HPDE6-E6E7 (cell line): ENCODE results near the gene EPG5.
"Not testable (repeated sequence)": the region's sequence is repeated elsewhere in the genome, so short reads cannot be mapped to it uniquely, and the experiment has no call there.

Source experiments
- DNase-seq: peaks from one replicate; pipeline ENCODE4 v3.0.0; 2011; ENCODE audit warnings: missing footprints; ENCODE audit errors: extremely low spot score

Gene EPG5

GRCh38 chr18:45839414-45840395 is 127.4 kb downstream of the EPG5 start:
- peak; percentile 53 for DNase-seq

DNA sequence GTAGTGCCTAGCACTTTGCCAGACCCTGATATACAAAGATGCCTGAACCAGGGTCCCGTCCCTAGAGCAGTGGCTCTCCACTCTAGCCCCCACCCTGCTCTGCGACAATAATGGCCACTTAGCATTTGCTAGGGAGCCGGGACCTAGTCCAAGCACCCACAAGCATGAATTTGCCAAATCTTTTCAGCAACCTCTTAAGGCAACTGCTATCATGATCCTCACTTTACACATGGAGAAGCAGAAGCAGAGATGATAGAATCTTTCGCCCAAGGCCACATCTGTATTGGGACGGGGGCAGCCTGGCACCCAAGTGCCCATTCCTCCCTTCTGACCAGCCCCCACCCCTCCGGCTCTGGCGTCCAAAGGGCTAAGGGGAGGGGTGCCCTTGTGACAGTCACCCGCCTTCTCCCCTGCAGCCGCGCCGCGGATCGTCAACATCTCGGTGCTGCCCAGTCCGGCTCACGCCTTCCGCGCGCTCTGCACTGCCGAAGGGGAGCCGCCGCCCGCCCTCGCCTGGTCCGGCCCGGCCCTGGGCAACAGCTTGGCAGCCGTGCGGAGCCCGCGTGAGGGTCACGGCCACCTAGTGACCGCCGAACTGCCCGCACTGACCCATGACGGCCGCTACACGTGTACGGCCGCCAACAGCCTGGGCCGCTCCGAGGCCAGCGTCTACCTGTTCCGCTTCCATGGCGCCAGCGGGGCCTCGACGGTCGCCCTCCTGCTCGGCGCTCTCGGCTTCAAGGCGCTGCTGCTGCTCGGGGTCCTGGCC is 128.6 kb downstream of the EPG5 start:
- no peak for DNase-seq

GRCh38 chr18:45837283-45838070 is 129.7 kb downstream of the EPG5 start:
- peak; percentile 33 for DNase-seq

GRCh38 chr18:45836242-45837205 is 130.6 kb downstream of the EPG5 start:
- DNase-seq, result no peak

- no peak for DNase-seq
Measured at GRCh38 chr18:45835057-45835636, 132.0 kb downstream of the EPG5 start.

GRCh38 chr18:45834306-45834705 is 132.8 kb downstream of the EPG5 start:
- DNase-seq, result no peak

DNA sequence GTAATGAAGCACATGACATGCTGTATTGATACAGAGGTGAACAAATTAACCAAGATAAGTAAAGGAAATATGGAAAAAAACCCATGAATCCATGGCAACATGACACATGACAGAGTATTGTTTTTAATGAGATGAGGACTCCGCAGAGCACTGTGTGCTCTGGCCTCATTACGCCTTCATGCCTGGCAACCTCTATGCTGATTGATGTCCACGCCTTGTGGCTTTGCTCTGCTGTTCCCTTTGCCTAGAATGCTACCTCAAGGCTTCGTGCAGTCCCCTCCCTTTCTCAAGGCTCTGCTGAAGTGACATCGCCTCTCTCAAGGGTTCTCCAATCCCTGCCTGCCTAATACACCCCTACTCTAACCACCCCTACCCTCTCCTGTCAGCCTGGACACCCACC is 133.3 kb downstream of the EPG5 start:
- DNase-seq, result no peak

DNA sequence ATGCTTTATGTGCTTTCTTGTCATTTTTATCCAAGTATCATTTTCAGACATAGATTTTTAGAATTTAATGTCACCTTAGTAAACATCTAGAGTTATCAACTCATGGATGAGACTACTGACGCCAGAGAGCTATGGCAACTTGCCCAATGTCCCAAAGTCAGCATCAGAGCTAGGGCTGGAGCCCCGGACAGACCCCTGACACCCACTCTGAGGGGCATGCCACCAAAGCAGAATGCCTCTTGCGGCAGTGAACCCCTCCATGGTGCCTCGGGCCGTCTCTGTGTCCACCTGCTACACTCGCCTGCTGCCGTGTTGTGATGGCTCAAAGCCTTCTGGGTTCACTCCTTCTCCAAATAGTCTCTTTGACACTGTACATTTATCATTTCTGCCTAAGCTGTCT is 136.2 kb downstream of the EPG5 start:
- DNase-seq, result no peak

- DNase-seq, result no peak
Measured at GRCh38 chr18:45829855-45830254, 137.3 kb downstream of the EPG5 start.

GRCh38 chr18:45828917-45829811 is 138.0 kb downstream of the EPG5 start:
- DNase-seq, result no peak

DNA sequence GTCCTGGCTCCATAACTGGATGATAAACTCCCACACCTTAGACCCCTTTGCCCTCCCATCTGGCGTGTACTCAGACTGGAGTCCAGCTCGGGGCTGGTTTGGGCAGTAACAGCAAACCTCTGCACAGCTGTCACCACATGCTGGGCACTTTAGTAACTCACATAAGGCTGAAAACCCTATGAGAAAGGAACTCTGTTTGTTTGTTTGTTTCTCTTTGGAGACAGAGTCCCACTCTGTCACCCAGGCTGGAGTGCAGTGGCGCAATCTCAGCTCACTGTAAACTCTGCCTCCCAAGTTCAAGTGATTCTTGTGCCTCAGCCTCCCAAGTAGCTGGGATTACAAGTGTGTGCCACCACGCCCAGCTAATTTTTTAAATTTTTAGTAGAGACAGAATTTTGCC is 140.4 kb downstream of the EPG5 start:
- DNase-seq, result not testable (repeated sequence)

GRCh38 chr18:45826084-45826483 is 141.0 kb downstream of the EPG5 start:
- no peak for DNase-seq

GRCh38 chr18:45825258-45826044 is 141.7 kb downstream of the EPG5 start, which contains the start of gene SIGLEC15:
Gene SIGLEC15 (plus strand): TSS chr18:45825675. CDS start chr18:45825729, 54 bp downstream.
- DNase-seq, result no peak

DNA sequence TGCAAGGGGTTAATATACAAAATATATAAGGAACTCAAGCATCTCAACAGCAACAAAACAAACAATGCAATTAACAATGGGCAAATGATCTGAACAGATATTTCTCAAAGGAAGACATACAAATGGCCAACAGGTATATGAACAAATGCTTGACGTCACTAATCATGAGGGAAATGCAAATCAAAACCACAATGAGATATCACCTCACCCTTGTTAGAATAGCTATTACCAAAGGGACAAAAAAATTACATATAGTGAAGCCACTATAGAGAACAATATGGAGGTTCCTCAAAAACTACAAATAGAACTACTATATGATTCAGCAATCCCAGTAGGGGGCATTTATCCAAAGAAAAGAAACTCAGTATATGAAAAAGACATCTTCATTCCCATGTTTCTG is 145.4 kb downstream of the EPG5 start:
- no peak for DNase-seq

DNA sequence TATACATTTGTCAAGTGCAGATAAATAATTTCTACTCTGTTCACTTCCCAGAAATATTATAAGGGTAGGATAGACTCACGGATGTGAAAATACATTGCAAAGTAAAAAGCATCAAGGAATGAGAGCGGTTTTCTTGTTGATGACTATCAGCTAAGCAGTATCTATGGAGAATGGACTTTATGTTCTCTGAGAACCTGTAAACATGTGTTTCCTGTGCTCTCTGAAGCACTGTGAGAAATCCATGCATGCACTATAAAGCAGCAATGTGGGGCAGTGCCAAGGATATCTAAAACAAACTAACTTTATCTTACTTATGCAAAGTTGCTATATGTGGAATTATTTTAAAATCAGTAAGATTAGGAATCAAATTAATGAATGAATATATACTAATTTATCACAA is 146.1 kb downstream of the EPG5 start:
- no peak for DNase-seq

DNA sequence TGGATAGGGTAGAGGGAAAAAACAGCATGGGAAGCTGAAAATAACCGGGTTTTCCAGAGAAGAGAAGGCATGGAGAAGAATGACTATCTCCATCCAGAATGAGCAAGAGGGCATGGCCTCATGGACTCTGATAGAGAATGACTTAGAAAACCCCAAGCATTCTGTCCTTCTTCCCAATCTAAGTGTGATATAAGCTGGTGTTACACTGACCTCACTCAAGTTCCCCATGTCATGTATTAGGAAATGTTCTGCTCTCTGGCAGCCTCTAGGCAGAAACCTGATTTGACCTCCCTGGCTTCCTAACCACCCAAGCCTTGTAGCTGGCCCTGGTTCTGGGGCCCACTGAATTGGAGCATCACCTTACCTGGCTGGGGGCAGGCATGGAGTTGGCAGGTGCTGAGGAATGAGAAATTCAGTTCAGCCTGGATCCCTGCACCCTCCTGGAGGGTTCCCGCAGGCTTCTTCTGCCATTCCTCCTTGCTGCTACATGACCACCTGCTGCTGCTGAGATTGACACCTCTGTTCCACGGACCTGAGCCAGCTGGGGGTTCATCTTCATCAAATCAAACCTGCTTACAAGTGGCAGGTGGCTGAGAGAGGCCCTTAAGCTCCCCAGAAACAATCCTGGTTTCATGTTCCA is 146.9 kb downstream of the EPG5 start:
- DNase-seq, result no peak

DNA sequence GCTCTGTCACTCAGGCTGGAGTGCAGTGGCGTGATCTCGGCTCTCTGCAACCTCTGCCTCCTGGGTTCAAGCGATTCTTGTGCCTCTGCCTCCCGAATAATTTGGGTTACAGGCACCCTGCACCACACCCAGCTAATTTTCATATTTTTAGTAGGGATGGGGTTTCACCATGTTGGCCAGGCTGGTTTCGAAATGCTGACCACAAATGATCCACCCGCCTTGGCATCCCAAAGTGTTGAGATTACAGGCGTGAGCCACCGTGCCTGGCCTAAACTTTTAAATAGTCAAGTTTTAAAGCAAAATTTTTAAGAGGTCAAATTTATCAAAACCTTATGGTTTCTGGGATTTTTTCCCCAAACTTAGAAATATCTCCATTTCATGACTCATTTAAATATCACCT is 148.4 kb downstream of the EPG5 start:
- DNase-seq, result not testable (repeated sequence)

- DNase-seq, result no peak
Measured at GRCh38 chr18:45817543-45817942, 149.6 kb downstream of the EPG5 start.
